COLO668 (cell line): Measurements from ENCODE around the gene AP3S1.
"Not testable (repeated sequence)": the region's sequence is repeated elsewhere in the genome, so short reads cannot be mapped to it uniquely, and the experiment has no call there.

ENCODE experiments used
- DNase-seq: peaks from one replicate; lab custom pipeline; 2025; ENCODE audit not compliant: unreplicated experiment; lab: John Stamatoyannopoulos, UW

Gene AP3S1

DNA sequence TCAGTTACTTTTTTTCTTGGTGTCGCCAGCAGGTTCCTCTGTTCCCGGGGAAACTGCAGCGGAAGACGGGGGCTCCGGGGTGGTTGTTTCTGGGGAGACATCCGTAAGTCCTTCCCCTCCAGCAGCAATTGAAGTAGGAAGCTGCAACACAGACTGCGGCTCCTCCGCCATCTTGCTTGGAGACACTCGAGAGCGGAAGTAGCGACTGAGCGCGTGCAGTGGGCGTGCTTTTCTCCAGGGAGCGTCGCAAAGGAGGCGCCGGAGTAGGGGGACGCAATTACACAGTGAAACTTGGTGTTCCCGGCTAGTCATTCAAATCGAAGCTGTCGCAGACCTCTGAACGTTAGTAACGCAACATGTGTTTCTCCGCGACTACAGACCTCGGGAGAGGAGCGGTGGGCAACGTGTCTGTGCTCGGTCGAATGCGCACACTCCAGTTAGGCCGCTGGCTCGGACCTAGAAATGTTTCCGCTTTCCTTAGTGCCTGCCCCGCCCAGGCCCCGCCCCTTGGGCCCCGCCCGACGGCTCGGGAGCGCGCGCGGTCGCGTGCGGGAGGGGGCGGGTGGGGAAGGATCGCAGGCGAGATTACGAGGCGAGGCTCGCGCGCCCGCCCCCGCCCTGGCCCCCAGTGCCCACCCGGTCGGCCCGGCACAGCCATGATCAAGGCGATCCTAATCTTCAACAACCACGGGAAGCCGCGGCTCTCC lies at the start of gene AP3S1, which contains the start of gene ATG12:
AP3S1 (plus strand) TSS at position 554 of the 707 bp plus-strand sequence; CDS start at position 657, 103 bp downstream.
ATG12 (minus strand) TSS at position 184 of the 707 bp plus-strand sequence; CDS start at position 171, 13 bp downstream.
- peak; percentile 87 for DNase-seq

DNA sequence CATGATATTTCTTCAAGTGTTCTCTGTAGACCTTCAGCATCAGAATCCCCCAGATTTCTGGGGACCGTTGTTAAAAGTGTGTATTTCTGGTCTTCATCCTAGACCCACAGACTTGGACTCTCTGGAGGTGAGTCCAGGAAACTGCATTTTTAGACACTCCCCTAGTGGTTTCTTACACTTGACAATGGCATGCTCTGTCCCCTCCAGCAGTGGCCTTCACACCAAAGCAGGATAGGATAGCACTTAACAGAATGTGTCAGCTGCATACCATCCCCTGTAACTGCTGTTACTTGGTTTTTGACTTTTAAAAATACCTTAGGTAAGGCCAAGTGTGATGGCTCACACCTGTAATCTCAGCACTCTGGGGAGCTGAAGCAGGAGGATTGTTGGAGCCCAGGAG lies 46.0 kb upstream of the AP3S1 start:
- no peak for DNase-seq

DNA sequence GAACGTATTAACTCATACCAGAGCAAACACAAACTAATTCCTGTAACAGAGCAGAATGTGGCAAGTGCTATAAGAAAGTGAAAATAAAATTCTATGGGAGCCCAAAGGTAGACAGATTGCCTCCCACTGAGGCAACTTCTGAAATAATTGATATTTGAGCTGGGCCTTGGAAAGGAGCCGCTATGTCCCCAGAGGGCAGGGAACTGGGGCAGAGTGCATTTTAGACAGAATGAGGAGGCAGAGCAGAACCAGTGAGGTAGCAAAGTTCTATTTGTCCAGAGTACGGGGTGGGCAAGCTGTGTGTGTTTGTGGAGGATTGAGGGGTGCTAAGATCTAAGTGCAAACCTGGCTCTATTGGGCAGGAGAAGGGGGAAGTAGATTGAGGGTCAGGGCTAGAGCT lies 45.1 kb upstream of the AP3S1 start:
- DNase-seq = no peak

DNA sequence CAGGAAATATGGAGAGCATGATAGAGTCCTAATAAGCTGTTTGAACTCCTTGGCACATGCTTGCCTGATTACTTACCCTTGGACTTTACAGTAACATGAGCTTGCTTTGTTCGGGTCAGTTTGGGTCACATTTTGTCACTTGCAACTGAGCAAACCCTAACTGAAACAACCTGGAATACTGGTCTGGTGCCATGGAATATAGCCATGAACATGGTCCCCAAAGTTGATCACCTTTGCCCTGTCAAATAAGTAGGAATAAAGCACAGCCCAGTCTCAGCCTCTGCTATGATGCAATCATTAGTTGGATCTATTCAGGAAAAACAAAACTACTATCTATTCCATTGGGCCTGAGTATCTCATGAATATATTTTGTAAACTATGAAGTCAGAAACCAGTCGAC lies 43.5 kb upstream of the AP3S1 start:
- no peak for DNase-seq

DNA sequence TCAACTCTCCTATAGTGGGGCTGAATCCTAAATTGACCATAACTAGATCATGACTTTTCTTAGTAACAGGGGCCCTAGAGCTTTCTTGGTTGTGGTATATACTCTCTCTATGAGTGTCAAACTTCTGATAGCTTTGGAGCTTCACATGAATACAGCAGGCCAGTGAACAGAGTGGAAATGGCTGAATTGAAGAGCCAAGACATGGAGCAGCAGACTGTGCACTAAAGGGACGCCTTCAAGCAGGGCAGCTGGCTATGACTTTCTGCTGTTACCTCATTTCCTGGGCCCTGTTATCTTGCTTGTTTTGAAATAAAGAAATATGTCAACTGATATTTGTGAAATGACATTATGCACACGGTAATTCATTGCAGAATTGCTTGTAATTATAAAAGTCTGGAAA lies 41.6 kb upstream of the AP3S1 start:
- no peak for DNase-seq

DNA sequence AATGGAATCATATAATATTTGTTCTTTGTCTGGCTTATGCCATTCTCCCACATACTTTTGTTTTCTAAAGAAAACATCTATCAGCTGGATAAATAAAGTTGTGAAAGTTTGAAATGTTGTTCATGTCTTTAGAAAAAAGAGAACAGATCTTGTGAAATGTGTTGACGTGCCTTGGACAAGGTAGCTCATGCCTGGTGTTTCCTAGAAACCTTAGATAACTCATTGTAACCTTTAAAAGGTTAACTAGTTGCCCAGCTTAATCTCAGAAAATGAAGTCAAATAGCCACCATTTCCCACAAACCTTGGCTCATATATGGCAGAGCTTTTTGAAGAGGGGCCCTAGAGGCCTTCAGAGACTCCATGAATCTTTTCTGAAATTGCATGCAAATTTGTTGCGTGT lies 40.6 kb upstream of the AP3S1 start:
- DNase-seq = no peak

DNA sequence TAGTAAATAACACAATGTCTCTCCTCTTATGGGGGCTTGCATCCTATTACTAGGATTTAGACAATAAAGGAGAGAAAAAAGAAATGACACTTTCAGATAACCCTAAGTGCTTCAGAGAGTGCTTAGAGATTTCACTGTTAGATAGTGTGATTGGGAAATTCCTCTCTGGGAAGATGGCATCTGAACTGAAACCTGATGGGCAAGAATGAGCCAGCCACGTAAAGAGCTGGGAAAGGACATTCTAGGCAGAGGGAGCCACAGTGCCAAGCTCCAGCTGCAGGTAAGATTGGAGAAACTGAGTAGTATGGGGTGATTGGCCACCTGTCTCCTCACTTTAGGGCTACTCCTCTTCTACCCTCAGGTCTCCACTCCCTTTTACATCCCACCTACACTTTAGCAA lies 39.8 kb upstream of the AP3S1 start:
- no peak for DNase-seq

DNA sequence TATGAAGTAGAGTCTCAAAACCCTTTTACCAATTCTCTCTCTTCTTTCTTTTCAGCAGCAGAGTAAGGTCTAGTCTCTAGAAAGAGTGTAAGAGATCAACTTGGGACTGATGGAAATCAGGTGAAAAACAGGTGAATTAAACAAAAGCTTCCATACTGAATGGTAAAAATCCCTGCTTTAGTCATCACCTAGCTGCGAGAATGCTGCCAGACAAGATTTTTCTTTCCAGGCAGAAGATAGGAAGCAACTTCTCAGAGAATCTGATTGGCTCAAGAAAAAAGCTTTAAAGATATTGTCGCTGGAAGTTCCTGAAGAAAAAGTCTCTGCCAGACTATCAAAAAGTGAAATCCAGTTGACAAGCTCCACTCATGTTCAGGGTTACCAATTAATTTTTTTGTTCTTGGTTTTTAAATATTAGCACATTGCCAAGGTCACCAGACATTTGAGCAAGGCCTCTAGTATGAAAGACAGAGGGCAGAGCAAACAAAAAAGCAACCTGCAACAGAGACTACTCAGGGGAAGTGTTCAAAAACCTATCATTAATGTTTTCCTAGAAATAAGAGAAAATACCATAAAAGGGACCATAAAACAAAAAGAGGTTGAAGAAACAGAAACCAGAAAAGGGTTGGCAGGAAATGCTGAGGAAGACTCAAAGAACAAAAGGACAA lies 34.6 kb upstream of the AP3S1 start:
- DNase-seq = no peak

DNA sequence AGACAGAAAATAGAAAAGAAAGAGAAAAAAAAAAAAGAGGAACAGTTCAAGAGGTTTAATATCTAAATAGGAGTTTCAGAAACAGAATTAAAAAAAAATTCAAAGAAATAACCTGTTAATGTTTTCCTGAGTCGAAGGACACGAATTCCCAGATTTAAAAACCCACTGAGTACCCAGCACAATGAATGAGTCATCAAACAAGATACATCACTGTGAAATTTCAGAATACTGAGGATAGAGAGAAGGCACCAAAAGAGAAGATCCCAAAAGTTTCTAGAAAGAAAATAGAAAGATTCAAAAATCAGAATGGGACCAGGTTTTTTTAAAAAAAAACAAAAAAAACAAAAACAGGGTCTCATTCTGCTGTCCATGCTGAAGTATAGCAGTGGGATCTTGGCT lies 34.1 kb upstream of the AP3S1 start:
- no peak for DNase-seq

DNA sequence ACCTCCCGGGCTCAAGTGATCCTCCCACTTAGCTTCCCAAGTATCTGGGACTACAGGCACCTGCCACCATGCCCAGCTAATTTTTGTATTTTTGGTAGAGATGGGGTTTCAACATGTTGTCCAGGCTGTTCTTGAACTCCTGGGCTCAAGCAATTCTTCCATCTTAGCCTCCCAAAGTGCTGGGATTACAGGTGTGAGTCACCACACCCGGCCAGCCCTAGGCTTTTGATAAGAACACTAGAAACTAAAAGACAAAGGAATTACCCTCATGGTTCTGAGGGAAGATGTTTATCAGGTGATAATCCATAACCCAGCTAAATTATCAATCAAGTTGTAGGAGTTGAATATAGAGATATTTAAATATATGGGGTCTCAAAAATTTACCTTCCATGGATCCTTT lies 33.7 kb upstream of the AP3S1 start:
- DNase-seq = not testable (repeated sequence)

DNA sequence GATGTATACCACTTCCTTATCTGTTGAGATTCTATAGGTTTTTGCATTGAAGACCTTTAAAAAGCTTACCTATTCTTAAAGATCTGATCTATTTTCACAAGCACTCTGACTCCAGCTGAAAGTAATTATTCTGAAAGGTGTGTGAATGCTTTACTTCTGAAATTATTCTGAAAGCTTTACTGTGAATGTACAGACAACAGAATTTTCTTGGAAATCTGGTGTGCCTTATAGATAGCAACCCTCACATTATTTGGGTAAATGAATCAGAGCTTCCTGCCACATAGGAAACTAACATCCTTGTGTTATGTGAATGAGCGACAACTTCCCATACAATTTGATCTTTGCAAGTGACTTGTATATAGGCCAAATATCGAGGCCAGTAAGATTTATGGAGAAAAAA lies 31.8 kb upstream of the AP3S1 start:
- DNase-seq = no peak

DNA sequence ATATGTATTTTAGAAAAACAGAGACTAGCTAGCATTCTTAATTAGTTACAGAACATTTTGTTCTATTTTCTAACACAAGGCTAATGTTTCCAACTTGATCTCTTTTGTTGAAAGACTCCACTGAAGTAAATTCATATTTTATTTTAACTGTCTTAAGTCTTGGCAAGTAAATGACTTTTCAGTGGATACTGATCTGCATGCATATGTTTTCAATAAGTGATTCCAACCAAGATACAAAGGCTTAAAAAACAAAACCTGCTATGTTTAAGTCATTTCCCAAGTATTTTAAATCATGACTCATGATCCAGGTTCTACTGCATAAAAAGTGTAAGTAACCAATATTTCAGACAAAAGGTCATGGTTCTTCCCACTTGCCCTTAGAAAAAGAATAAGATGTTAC lies 31.0 kb upstream of the AP3S1 start:
- DNase-seq = no peak

DNA sequence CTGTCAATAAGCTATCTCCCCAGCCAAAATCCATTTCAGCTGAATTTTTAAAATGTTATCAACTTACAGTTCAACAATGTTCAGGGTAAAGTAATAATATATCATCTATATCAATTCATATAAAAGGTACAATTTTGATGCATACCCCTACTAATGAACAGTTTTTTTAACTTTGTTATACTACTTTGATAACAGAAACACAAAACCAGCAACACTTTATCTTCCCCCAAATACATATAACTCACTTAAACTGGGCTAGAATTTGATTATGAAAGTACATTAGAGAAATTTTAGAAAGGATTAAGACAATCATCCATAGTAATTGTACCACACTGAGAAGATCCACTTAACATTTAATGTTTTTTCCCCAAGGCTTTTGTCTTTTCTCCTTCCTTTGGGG lies 30.3 kb upstream of the AP3S1 start:
- DNase-seq = no peak

DNA sequence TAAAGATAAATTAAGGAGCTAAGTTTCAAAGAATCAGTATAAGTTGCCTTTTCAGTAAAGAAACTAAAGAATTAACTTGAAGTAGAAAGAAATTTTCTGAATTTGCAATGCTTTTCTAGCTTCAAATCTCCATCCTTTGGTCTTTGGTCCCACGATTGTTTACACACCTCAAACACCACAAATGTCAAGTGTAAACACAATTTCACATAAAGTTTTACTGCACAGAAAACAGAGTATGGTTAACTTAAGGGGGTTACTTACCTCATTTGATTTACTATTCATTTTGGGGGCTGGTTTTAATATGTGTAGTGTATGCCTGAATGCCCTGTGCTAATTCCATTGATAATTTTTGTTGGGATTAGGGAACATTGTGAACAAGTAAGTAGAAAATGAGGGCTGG lies 29.4 kb upstream of the AP3S1 start:
- no peak for DNase-seq

DNA sequence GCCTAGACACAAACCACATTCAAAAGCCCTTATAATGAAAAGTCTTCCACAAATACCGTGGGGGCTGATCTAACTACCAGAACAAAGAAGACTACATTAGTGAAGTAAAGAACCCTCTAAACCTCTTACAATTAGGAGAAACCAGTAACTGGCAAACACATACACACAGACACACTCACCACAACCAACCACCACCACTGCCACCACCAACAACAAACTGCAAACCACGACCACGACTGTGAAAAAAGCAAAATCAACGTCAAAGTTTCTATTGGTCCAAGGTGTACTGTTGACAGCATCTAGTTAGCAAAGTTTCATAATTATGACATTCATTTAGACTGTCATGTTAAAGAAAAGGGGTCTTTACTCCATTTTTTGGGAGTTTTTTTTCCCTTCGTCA lies 28.0 kb upstream of the AP3S1 start:
- DNase-seq = no peak

DNA sequence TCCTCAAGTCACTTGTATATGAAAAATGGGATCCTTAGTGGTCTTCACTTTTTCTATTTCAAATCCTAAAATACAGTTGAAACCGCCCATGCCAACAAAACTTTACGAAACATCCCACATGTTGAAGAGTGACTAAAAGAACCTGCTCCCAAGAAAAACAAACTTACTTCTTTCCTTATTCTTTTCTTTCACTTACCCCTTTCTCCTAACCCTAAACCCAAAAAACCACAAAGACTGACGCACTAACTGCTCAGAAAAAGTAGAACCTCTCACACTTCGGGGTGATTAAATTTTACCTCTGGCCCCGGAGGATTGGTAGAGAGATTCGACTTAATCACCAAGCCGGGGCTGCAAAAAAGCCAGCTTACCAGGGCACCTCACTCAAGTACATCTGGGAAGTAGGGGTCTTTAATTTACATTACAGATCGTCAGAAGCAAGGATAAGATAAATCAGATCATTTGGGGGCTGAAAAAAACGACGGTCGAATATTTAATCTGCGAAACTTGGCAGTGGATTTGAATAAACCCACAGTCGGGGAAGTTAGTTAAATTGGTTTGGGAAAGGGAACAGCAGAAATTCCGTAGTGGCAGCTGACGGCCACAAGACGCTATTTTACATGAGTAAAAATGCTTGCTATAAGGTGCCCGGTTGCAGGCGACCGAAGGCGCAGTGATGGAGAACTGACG lies 26.6 kb upstream of the AP3S1 start:
- no peak for DNase-seq

DNA sequence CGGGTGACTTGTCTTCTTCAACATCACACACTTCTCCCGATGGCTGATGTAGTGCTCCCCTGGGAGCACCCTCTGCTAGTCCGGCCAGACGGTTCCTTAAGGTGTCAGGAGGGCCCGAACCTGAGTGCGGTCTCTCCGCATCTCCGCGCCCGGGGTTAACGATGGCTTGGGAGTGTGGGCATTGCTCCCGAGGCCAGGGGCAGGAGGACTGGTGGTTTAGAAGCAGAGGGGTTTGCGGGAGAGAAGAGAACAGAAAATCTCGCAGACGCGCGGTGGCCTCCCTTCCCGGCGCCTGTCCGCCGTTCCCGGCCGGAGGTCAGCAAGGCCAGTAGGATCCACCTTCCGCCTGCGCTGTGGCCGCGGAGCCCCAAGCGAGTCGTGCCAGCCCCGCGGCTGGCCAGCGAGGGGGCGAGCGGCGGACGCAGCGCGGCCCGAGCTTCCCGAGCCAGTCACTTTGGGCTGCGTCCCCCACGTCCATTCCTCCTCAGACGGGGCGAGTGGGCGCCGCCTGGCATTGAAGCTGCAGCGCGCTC lies 26.0 kb upstream of the AP3S1 start:
- no peak for DNase-seq

DNA sequence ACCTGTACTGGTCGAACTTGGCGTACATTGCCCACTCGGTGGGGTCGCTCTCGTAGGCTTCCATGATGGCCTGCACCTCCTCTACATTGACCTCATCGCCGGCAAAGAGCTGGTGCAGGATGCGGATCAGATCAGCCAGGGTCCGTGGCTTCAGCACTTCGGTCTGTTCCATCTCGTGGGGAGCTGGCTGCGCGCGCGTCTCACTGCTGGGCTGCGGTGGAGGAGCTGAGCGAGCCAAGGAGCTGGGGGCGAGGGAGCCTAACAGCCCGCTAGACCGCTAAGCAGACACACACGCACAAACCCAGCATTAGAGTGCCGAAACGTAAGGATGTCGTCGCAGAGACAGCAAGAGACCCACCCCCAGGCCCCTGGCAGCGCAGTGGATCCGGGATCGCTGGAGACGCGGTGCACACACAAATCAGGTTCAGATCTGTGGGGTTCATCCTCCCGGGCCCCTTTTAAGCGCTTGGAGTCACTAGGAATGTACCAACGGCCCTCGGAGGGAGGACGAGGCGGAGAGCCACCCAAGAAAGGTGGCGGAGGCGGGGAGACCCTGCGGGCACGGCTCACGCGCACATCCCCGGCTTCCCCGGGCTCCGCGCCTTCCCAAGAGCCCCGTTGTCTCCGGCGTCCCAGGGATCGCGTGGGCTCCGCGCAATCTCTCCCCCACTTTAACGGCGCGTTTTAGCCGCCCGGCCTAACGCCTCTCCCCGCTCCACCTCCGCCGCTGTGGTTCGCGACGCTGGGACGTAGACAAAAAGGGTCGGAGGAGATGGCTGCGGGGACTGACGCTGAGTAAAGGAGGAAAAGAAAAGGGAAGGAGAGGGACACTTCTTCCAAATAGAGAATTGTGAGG lies 25.3 kb upstream of the AP3S1 start, which contains the start of gene CDO1:
CDO1 (minus strand) TSS at position 434 of the 856 bp plus-strand sequence; CDS start at position 172, 262 bp downstream.
- DNase-seq = no peak

DNA sequence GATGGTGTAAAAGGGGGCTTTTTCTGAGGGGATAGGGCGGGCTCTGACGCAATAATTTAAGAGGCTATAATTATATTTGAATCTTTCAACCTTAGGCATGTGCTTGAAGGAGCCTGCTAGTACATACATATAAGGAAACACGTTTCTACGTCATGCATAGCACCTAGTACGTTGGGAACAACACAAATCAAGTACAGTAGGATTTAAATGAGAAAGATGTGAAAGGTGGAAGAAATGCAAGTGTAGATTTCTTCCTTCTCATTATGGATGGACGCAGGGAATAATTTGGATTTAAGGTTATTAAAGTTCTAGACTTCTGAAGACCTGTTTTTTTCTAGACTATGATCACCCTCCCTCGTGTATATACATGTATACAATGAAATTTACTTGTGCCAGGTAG lies 24.3 kb upstream of the AP3S1 start:
- DNase-seq = no peak

DNA sequence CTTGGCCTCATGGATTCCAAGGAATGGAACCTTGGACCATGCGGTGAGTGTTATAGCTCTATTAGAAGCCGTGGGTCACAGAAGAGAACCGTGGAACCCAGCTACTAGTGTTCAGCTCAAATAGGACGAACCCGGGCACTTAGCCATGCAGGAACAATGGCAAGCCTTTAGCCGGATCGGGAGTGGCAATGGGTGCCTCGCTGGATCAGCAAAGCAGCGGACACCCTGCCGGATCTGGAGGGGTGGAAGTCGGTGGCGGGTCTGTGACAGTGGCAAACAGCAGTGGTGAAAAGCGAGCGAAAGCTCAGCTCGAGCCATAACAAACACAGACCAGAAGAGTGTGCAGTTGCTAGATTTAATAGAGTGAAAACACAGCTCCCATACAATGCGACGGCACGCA lies 22.9 kb upstream of the AP3S1 start:
- DNase-seq = no peak

DNA sequence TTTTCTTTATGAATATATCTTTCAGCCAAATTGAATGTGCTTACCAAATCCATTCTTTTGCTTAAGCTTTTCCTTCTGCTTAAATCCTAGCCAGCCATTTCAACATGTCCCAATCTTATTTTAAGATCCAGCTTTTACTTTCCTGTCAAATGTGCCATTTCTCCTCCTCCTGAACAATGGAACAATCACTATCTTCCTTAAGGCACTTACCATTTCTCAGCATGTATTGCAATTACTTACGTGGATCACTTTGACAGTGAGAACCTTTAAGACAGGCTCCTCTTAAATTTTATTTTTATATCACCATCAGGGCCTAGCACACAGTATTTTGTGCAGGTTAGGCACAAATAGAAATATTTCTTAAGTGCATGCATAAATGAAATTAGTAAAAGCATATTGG lies 20.9 kb upstream of the AP3S1 start:
- DNase-seq = no peak
